Sigmoid colon (tissue), 7 donors: ENCODE data around the gene TOLLIP. TPM values are rescaled to one million over a fixed set of nuclear protein-coding genes. Genes with fewer than 3 reads are reported as not detected.
"Not testable (repeated sequence)": the region's sequence is repeated elsewhere in the genome, so short reads cannot be mapped to it uniquely, and the experiment has no call there.

Experiments used
- DNase-seq: peaks from one replicate; pipeline ENCODE4 v3.0.0-alpha.2; 2019
- H3K27ac ChIP-seq, 4 donors: fragments of 200-600 bp; sonication (generic); one replicate each; pipeline ENCODE4 v1.5.1; 2016 to 2019; ENCODE audit warnings: mild to moderate bottlenecking in 1 of 4
- H3K27me3 ChIP-seq, 3 donors: fragments of 200-600 bp; sonication (generic); one replicate each; pipeline ENCODE4 v1.5.1; 2019; ENCODE audit warnings: mild to moderate bottlenecking in 1 of 3
- H3K36me3 ChIP-seq, 4 donors: fragments of 200-600 bp; sonication (generic); one replicate each; pipeline ENCODE4 v1.5.1; 2016 to 2019
- H3K4me1 ChIP-seq, 4 donors: fragments of 200-600 bp; sonication (generic); one replicate each; pipeline ENCODE4 v1.5.1; 2017 to 2019
- H3K4me3 ChIP-seq, 4 donors: fragments of 200-600 bp; sonication (generic); one replicate each; pipeline ENCODE4 v1.5.1; 2017 to 2019; ENCODE audit warnings: mild to moderate bottlenecking in 2 of 4, moderate library complexity in 1 of 4
- H3K9me3 ChIP-seq, 4 donors: fragments of 200-600 bp in 3 of 4; sonication (generic) in 3 of 4; one replicate each; pipeline versions ENCODE4 v1.5.1 to v1.6.1; 2013 to 2019
- EP300 ChIP-seq, 4 donors: sonication (generic); formaldehyde crosslinking; IDR thresholded peaks; one replicate each; pipeline ENCODE4 v1.6.1; 2017; ENCODE audit warnings: antibody characterized with exemption in 4 of 4
- POLR2A ChIP-seq, 2 donors: fragments of 450-650 bp; IDR thresholded peaks; one replicate each; pipeline ENCODE4 v1.6.1; 2016; ENCODE audit warnings: antibody characterized with exemption in 2 of 2, mild to moderate bottlenecking in 2 of 2, moderate library complexity in 2 of 2
- POLR2AphosphoS5 ChIP-seq, 4 donors: sonication (generic); formaldehyde crosslinking; IDR thresholded peaks; one replicate each; pipeline ENCODE4 v1.6.1; 2017; ENCODE audit warnings: antibody characterized with exemption in 4 of 4
- WGBS, 2 donors: extraction: QIAGEN DNeasy Blood & Tissue Kit; methylation state at CpG; one replicate each; pipeline ENCODE4 v1.1.7; 2013; 5-methylcytosine and 5-hydroxymethylcytosine counted together
- intact Hi-C: fragments of 100-400 bp; cut with DNase I; formaldehyde crosslinking; loops from one replicate; pipeline ENCODE4 v1.15.1; 2023
- polyA plus RNA-seq, 3 donors: library from polyadenylated mRNA; stranded (reverse); fragments of 200-250 nt; gene quantifications; one replicate each; pipeline ENCODE4 v1.2.3, GENCODE V29; 2013
- total RNA-seq, 4 donors: library from RNA; depleted of rRNA; stranded (reverse); fragments of >200 nt; gene quantifications; one replicate each; pipeline ENCODE4 v1.1.0, GENCODE V29; 2016
- TF ChIP-seq, protein P1 (sequence below), 4 experiments: fragments of 450-650 bp in 3 of 4; fragments of 200-600 bp in 1 of 4; IDR thresholded peaks; one replicate each; pipeline ENCODE4 v1.5.1; 2016 to 2019; ENCODE audit warnings: antibody characterized with exemption in 4 of 4, mild to moderate bottlenecking in 3 of 4, moderate library complexity in 2 of 4
- donor health status: healthy with polysubstance abuse.
- donor health status: Bipolar disorder and iron deficiency.
- donor health status: healthy.

TOLLIP gene
- total and polyA plus RNA-seq, 7 donors, result 25.0 to 41.2 (median 36.9) TPM

DNA sequence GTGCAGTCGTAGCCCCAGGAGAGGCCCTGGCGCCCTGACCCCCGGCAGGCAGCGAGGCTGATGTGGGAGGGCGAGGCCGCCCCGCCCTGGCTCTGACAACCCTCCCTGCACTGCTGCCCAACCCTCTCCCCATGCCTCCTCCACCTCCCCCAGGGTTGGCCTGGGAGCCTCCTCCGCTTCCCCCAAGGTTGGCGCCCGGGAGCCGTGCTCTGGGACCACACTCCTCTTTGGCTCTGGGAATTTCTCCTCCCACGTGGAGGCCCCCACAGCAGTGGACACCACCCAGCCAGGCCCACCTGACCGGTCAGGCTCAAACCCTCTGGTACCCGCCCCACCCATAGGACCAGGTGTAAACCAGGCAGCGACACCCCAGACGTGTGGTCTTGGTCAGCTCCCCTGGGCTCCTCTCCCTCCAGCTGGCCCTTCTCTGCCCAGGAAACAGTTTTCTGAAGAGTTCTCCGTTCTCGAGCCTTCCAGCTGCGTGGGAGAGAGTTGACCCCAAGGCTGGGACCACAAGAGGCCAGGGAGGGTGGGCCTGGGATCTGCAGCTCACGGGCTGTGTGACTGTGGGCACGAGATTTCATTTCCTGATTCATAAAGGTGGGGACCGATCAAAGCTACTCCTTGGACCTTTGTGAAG, 40.8 kb upstream of the TOLLIP start:
- H3K36me3 ChIP-seq, result no peaks in the 10 kb centered on the region
- WGBS, 2 donors, result 29 to 64% methylated on average over 22 of the region's 22 CpGs
- no peak overlapping the region for H3K27ac ChIP-seq
- peaks cover 0 to 12% (median 0%) of the 10 kb centered on the region in 3 donors for H3K27me3 ChIP-seq
- no peak overlapping the region for H3K4me3 ChIP-seq
- intact Hi-C loops, result no loop called here
- H3K9me3 ChIP-seq, result no peaks in the 10 kb centered on the region
- TF ChIP-seq POLR2A (IDR thresholded peaks at IDR 0.05), result no peak
- TF ChIP-seq POLR2AphosphoS5 (IDR thresholded peaks at IDR 0.05), result no peak
- TF ChIP-seq, protein P1, sequence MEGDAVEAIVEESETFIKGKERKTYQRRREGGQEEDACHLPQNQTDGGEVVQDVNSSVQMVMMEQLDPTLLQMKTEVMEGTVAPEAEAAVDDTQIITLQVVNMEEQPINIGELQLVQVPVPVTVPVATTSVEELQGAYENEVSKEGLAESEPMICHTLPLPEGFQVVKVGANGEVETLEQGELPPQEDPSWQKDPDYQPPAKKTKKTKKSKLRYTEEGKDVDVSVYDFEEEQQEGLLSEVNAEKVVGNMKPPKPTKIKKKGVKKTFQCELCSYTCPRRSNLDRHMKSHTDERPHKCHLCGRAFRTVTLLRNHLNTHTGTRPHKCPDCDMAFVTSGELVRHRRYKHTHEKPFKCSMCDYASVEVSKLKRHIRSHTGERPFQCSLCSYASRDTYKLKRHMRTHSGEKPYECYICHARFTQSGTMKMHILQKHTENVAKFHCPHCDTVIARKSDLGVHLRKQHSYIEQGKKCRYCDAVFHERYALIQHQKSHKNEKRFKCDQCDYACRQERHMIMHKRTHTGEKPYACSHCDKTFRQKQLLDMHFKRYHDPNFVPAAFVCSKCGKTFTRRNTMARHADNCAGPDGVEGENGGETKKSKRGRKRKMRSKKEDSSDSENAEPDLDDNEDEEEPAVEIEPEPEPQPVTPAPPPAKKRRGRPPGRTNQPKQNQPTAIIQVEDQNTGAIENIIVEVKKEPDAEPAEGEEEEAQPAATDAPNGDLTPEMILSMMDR (IDR thresholded peaks at IDR 0.05), result no peak
- no peak for TF ChIP-seq EP300 (IDR thresholded peaks at IDR 0.05)
- DNase-seq, result peak; percentile 46
- no peaks in the 10 kb centered on the region for H3K4me1 ChIP-seq

GRCh38 chr11:1349327-1350041, 40.1 kb upstream of the TOLLIP start:
- Histone ChIP-seq H3K4me3 (no peak overlapping the region), H3K27me3 (peaks cover 0 to 8% (median 0%) of the 10 kb centered on the region in 3 donors), H3K36me3 (no peaks in the 10 kb centered on the region), H3K4me1 (no peaks in the 10 kb centered on the region), H3K27ac (no peak overlapping the region), H3K9me3 (no peaks in the 10 kb centered on the region)
- intact Hi-C loops, result no loop called here
- TF ChIP-seq EP300 (IDR thresholded peaks at IDR 0.05) (no peak), POLR2AphosphoS5 (IDR thresholded peaks at IDR 0.05) (no peak), POLR2A (IDR thresholded peaks at IDR 0.05) (no peak)
- TF ChIP-seq, protein P1 (IDR thresholded peaks at IDR 0.05), result no peak
- WGBS, 2 donors, result 66 to 76% methylated on average over 29 of the region's 29 CpGs
- DNase-seq, result peak; percentile 57

GRCh38 chr11:1348796-1349326, 39.4 kb upstream of the TOLLIP start:
- Histone ChIP-seq H3K4me3 (no peak overlapping the region), H3K27me3 (peaks cover 0 to 4% (median 0%) of the 10 kb centered on the region in 3 donors), H3K9me3 (no peaks in the 10 kb centered on the region), H3K36me3 (no peaks in the 10 kb centered on the region), H3K27ac (no peak overlapping the region), H3K4me1 (no peaks in the 10 kb centered on the region)
- DNase-seq, result peak; percentile 48
- TF ChIP-seq, protein P1 (IDR thresholded peaks at IDR 0.05), result no peak
- TF ChIP-seq POLR2AphosphoS5 (IDR thresholded peaks at IDR 0.05) (no peak), EP300 (IDR thresholded peaks at IDR 0.05) (no peak), POLR2A (IDR thresholded peaks at IDR 0.05) (no peak)
- intact Hi-C loops, result no loop called here
- WGBS, 2 donors, result 50 to 56% methylated on average over 25 of the region's 25 CpGs

DNA sequence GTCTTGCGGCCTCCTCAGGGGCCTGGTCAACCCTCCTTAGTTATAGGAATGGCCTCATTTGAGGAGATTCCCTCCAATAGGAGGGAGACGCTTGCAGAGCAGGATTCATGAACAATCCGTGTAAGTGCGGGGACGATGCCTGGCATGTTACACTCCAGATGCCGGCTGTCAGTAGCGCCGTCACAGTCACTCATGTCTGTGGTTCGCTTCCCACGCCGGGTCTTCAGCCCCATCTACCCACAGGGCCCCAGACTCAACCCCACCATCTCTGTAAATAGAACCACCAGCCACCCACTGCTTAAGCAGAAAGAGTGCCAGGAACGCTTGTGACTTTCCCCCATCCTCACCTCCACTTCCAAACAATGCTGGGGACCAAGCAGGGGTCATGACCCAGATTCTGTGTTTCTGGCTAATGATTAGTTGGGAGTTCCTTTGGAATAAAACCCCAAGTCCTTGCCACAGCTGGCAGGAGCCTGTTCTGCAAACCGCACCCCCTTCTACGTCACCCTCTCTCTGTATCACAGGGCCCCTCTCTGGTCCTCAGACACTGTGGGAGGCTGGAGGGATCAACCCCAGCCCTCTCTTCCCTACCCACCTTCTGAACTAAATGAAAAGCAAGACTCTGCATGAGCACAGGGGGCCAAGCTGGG, 38.8 kb upstream of the TOLLIP start:
- DNase-seq, result peak; percentile 50
- H3K36me3 ChIP-seq, result no peaks in the 10 kb centered on the region
- no peaks in the 10 kb centered on the region for H3K4me1 ChIP-seq
- no peak overlapping the region for H3K4me3 ChIP-seq
- WGBS, 2 donors, result 85 to 87% methylated on average over 14 of the region's 14 CpGs
- no peaks in the 10 kb centered on the region for H3K27me3 ChIP-seq
- intact Hi-C loops, result no loop called here
- no peak overlapping the region for H3K27ac ChIP-seq
- no peaks in the 10 kb centered on the region for H3K9me3 ChIP-seq
- no peak for TF ChIP-seq EP300 (IDR thresholded peaks at IDR 0.05)
- no peak for TF ChIP-seq POLR2AphosphoS5 (IDR thresholded peaks at IDR 0.05)
- TF ChIP-seq, protein P1 (IDR thresholded peaks at IDR 0.05), result no peak
- TF ChIP-seq POLR2A (IDR thresholded peaks at IDR 0.05), result no peak

DNA sequence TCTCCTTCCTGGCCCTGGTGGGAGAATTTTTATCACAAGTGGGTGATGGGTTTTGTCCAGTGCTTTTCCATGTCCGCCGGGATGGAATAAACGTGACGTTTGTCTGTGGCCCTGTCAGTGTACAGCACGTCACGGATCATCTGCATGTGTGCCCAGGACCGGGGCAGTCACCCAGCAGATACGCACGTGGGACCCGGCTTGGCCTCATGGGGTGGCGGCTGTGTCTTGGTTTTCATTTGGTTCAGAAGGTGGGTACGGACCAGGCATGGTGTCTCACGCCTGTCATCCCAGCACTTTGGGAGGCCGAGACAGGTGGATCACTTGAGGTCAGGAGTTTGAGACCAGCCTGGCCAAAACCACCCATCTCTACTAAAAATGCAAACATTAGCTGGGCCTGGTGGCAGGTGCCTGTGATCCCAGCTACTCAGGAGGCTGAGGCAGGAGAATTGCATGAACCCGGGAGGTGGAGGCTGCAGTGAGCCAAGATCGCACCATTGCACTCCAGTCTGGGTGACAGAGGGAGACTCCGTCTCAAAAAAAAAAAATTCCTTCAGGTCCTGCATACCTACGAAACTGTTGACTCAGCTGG, 38.1 kb upstream of the TOLLIP start:
- WGBS, 2 donors, result 89 to 93% methylated on average over 18 of the region's 18 CpGs
- H3K9me3 ChIP-seq, H3K4me3 ChIP-seq, intact Hi-C loops, H3K27ac ChIP-seq, H3K36me3 ChIP-seq, H3K27me3 ChIP-seq, H3K4me1 ChIP-seq: not testable (repeated sequence)
- peak; percentile 15 for DNase-seq
